ENCODE measurements around the gene GSE1. TPM values are rescaled to one million over a fixed set of nuclear protein-coding genes. Genes with fewer than 3 reads are reported as not detected.
"Not testable (repeated sequence)": the region's sequence is repeated elsewhere in the genome, so short reads cannot be mapped to it uniquely, and the experiment has no call there.

Gene GSE1
- total RNA-seq, 1 donor from 2014 or later, result 12.9 TPM

DNA sequence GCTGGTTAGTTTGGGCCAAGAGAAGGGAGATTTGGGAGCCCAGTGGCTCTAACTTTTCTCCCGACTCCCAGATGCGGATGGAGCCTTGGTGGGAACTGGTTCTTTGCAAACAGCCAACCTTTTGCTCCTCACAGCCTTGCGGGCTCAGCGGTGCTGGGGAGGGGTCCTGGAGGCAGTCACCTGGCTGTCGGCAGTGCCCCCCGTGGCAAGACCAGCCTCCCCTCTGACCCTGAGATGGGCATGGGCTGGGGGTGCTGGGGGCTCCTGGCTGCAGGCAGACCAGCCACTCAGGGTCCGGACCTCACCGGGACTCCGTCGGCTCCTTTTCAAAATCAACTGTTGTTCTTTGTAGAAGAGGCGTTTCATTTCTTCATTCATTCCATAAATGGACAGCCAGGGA lies 21.7 kb upstream of the GSE1 start:
- no peaks in the 10 kb centered on the region for H3K27me3 ChIP-seq (ENCODE audit: control insufficient read depth, insufficient read depth, low read length)
- DNase-seq (ENCODE audit: low read depth) (no peak), FAIRE-seq (no peak)
- H3K36me3 ChIP-seq (ENCODE audit: control insufficient read depth, insufficient read depth, low read length), result no peaks in the 10 kb centered on the region
- TF ChIP-seq, protein P1, sequence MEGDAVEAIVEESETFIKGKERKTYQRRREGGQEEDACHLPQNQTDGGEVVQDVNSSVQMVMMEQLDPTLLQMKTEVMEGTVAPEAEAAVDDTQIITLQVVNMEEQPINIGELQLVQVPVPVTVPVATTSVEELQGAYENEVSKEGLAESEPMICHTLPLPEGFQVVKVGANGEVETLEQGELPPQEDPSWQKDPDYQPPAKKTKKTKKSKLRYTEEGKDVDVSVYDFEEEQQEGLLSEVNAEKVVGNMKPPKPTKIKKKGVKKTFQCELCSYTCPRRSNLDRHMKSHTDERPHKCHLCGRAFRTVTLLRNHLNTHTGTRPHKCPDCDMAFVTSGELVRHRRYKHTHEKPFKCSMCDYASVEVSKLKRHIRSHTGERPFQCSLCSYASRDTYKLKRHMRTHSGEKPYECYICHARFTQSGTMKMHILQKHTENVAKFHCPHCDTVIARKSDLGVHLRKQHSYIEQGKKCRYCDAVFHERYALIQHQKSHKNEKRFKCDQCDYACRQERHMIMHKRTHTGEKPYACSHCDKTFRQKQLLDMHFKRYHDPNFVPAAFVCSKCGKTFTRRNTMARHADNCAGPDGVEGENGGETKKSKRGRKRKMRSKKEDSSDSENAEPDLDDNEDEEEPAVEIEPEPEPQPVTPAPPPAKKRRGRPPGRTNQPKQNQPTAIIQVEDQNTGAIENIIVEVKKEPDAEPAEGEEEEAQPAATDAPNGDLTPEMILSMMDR (IDR thresholded peaks at IDR 0.05; ENCODE audit: insufficient read depth, low read length, severe bottlenecking), result no peak
- H3K4me3 ChIP-seq (ENCODE audit: low read depth, low read length), result no peak overlapping the region

- not testable (repeated sequence) for H3K4me3 ChIP-seq (ENCODE audit: low read depth, low read length); FAIRE-seq; DNase-seq (ENCODE audit: low read depth); H3K36me3 ChIP-seq (ENCODE audit: control insufficient read depth, insufficient read depth, low read length); H3K27me3 ChIP-seq (ENCODE audit: control insufficient read depth, insufficient read depth, low read length)
Observed at GRCh38 chr16:85592277-85592676, 20.8 kb upstream of the GSE1 start.

DNA sequence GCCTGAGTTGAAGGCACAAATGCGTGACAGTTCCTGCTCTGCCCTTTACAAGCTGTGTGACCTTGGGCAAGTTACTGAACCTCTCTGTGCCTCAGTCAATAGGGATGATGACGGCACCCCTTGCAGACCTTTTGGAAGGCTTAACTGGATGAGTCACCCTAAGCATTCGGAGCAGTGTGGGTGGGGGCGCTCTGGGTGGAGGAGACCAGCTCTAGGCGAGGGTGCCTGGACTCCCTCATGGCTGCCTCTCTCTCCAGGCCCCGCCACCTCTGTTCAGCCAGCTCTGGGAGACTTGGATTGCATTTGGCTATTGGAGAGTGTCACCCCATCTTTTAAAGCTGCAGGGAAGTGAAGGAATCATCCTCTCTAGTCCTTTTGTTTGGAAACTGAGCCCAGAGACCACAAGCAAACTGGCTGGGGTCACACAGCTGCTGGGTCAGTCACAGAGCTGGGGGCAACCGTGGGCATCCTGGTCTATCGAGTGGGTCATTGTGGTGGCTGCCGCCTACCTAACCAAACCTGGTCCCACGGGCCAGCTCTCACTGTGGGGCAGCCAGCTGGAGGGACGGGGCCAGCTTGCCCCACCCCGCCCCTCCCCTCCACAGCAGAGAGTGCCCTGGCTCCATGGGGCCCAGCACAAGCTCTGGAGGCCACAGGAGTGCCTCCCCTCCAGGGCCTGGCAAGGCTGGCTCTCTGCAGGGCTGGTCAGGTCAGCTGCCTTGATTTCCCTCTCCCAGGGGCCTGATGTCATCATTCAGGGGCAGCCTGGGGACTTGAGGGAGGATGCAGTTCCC lies 20.2 kb upstream of the GSE1 start:
- no peaks in the 10 kb centered on the region for H3K36me3 ChIP-seq (ENCODE audit: control insufficient read depth, insufficient read depth, low read length)
- TF ChIP-seq, protein P1 (IDR thresholded peaks at IDR 0.05; ENCODE audit: insufficient read depth, low read length, severe bottlenecking), result no peak
- H3K27me3 ChIP-seq (ENCODE audit: control insufficient read depth, insufficient read depth, low read length), result no peaks in the 10 kb centered on the region
- H3K4me3 ChIP-seq (ENCODE audit: low read depth, low read length), result no peak overlapping the region
- no peak for FAIRE-seq
- DNase-seq (ENCODE audit: low read depth), result peak; percentile 5

DNA sequence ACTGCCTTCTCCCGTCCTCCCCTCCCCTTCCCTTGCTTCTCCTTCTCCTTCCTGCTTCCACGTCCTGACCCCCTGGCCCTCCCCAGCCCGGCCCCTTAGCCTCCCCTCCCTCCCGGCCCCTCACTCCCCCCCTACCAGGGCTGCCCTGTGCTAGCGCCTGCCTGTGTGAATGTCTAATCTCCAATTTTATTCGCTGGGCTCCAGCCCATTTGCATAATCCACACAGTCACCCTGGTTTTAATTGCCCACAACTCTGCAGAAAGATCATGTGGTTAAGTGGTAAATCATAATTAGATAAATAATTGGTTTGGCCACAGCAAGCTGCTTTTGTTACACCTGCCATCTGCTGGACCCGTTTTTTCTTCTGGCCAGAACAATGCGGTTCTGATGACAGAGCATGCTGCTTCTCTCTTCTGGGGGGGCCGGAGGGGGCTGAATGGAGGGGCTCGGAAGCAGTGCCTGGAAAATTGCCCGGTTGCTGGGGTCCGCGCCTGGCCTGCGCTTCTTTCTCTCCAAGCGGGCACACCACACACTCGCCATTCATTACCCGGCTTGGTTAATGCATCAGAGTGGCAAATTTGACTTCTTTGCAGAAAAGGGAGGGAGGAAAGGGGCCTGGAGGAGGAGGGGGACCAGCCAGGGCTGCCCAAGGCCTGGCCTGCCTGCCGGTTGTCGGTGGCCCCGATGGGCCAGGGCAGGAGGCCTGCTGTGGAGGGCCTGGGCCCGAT lies 19.5 kb upstream of the GSE1 start:
- Histone ChIP-seq H3K4me3 (ENCODE audit: low read depth, low read length) (no peak overlapping the region), H3K27me3 (ENCODE audit: control insufficient read depth, insufficient read depth, low read length) (no peaks in the 10 kb centered on the region), H3K36me3 (ENCODE audit: control insufficient read depth, insufficient read depth, low read length) (no peaks in the 10 kb centered on the region)
- no peak for DNase-seq (ENCODE audit: low read depth)
- TF ChIP-seq, protein P1 (IDR thresholded peaks at IDR 0.05; ENCODE audit: insufficient read depth, low read length, severe bottlenecking), result no peak
- FAIRE-seq, result no peak

- FAIRE-seq, result no peak
- Histone ChIP-seq H3K4me3 (ENCODE audit: low read depth, low read length) (no peak overlapping the region), H3K27me3 (ENCODE audit: control insufficient read depth, insufficient read depth, low read length) (no peaks in the 10 kb centered on the region), H3K36me3 (ENCODE audit: control insufficient read depth, insufficient read depth, low read length) (no peaks in the 10 kb centered on the region)
- TF ChIP-seq, protein P1 (IDR thresholded peaks at IDR 0.05; ENCODE audit: insufficient read depth, low read length, severe bottlenecking), result no peak
- no peak for DNase-seq (ENCODE audit: low read depth)
Observed at GRCh38 chr16:85594273-85594977, 18.7 kb upstream of the GSE1 start.
